ENCODE data around the gene COL23A1. TPM values are rescaled to one million over a fixed set of nuclear protein-coding genes. Genes with fewer than 3 reads are reported as not detected.

Gene COL23A1
- total and polyA plus RNA-seq, 2 of the 8 experiments (the other 6 are each of a cell fraction or from before 2014, with no cell fraction given): 3.1 to 4.7 TPM

DNA sequence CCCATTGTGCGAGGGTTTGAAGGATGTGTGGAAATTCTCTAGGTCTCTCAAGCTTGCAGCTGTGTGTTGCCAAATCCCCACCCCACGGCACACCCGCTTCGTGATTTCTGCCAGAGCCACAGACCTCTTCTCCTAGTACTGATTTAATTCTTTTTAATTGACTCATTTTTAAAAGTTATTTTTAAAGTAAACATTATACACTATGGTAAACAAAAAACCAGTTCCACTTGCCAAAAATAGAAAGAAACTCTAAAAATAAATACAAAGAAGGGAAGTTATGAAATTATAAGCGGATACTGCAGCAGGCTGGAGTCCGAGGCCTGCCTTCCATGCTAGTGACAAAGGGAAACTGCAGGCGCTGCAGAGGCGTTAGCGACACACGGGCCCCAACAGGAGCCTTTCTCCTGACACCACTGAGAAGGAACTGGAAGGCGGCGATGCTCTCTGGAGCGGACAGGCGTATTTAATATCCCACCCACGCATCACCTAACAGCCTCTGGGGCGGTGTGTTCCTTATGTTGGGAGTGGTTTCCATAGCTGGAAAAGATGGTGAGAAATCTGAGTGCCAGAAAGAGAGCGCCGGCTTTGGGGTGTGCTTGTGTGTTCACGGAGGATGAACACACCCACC is 122.5 kb downstream of the COL23A1 start:
- H3K18ac ChIP-seq (ENCODE audit: extremely low read depth, low read length): no peak overlapping the region
- CTCF ChIA-PET (ENCODE audit: partially characterized antibody): interaction anchor here (1.0 to 5.4 kb wide), 6 partner anchors 20 to 184 kb away, joined by 3 to 17 read pairs (median 4); partner anchors contain the start of gene COL23A1
- H3K27ac ChIP-seq (ENCODE audit: low read depth, low read length): no peak overlapping the region
- H3K23ac ChIP-seq (ENCODE audit: insufficient read length): no peak overlapping the region
- H3K4me2 ChIP-seq (ENCODE audit: insufficient read depth in 1 of 2, low read depth in 2 of 2, low read length in 2 of 2): no peak overlapping the region
- H3K4ac ChIP-seq (replicated peaks; ENCODE audit: insufficient read length, low read depth, low read length): no peak overlapping the region
- no peaks in the 10 kb centered on the region for H3K36me3 ChIP-seq (ENCODE audit: control insufficient read depth in 2 of 4, insufficient read depth in 4 of 4, low read length in 3 of 4)
- no peak overlapping the region for H2BK120ac ChIP-seq (replicated peaks; ENCODE audit: low read depth, low read length)
- no peak overlapping the region for H3K14ac ChIP-seq (ENCODE audit: insufficient read length)
- POLR2A ChIA-PET (ENCODE audit: partially characterized antibody): no interaction called here
- no peak overlapping the region for H4K5ac ChIP-seq (ENCODE audit: insufficient read length, low read depth, low read length)
- H2AK5ac ChIP-seq (ENCODE audit: low read depth, low read length): no peak overlapping the region; the same call in 1 of the 2 replicates
- H3K4me3 ChIP-seq (ENCODE audit: extremely low read depth in 1 of 4, insufficient read depth in 2 of 4, low read depth in 3 of 4, low read length in 4 of 4): no peak overlapping the region
- peak overlapping the region; percentile 13 for H4K91ac ChIP-seq (replicated peaks; ENCODE audit: insufficient read length, low read length)
- H3K79me1 ChIP-seq (ENCODE audit: low read depth, low read length): no peaks in the 10 kb centered on the region
- TF ChIP-seq SRF (IDR thresholded peaks at IDR 0.05; ENCODE audit: low read depth, low read length) (no peak), CBX8 (IDR thresholded peaks at IDR 0.05; ENCODE audit: borderline replicate concordance, low read depth, low read length) (no peak)
- peaks cover 0 to 6% (median 2%) of the 10 kb centered on the region in 4 experiments; a peak in 4 of 7 replicates for H3K4me1 ChIP-seq (replicated peaks in 1 of 4; ENCODE audit: control insufficient read depth in 3 of 4, insufficient read depth in 4 of 4, low read length in 3 of 4)
- no peaks in the 10 kb centered on the region for H4K20me1 ChIP-seq (replicated peaks in 1 of 2; ENCODE audit: control insufficient read depth in 1 of 2, insufficient read depth in 2 of 2, low read length in 2 of 2)
- no peak overlapping the region for H4K8ac ChIP-seq (ENCODE audit: extremely low read depth, insufficient read depth, low read length)
- FAIRE-seq (no peak), DNase-seq (ENCODE audit: low read depth in 1 of 2, low spot score in 2 of 2) (no peak)
- no peak overlapping the region; a peak in 1 of 7 replicates for H3K9ac ChIP-seq (replicated peaks in 1 of 4; ENCODE audit: extremely low read depth in 1 of 4, low read depth in 3 of 4, low read length in 3 of 4)
- H3K56ac ChIP-seq (replicated peaks; ENCODE audit: insufficient read length, low read depth, low read length): no peak overlapping the region
- H3K79me2 ChIP-seq (ENCODE audit: control insufficient read depth in 1 of 2, insufficient read depth in 2 of 2, low read length in 2 of 2): no peaks in the 10 kb centered on the region
- 0 out of 2 replicates have a peak overlapping the region, but pooled peaks have one; percentile 18 for H2BK15ac ChIP-seq (ENCODE audit: low read length)
- H3K9me3 ChIP-seq (ENCODE audit: insufficient read depth in 2 of 2, low read depth in 1 of 2, low read length in 1 of 2): no peaks in the 10 kb centered on the region
- 0 out of 2 replicates have a peak overlapping the region, but pooled peaks have one; percentile 2 for H2BK5ac ChIP-seq (ENCODE audit: low read depth, low read length)
- no peak overlapping the region for H2AFZ ChIP-seq (ENCODE audit: low read length)
- H2BK20ac ChIP-seq (ENCODE audit: low read length): no peak overlapping the region
- no peaks in the 10 kb centered on the region; the same call in 1 of the 2 replicates for H3K23me2 ChIP-seq (ENCODE audit: low read depth, low read length)
- no peaks in the 10 kb centered on the region for H3K27me3 ChIP-seq (replicated peaks in 1 of 4; ENCODE audit: control insufficient read depth in 3 of 4, extremely low read depth in 1 of 4, insufficient read depth in 3 of 4, low read length in 3 of 4)
- H2BK12ac ChIP-seq (ENCODE audit: low read depth, low read length): 0 out of 2 replicates have a peak overlapping the region, but pooled peaks have one; percentile 29
- WGBS, 2 experiments (ENCODE audit: extremely low coverage in 1 of 2, insufficient coverage in 1 of 2, insufficient read length in 1 of 2, insufficient replicate concordance in 2 of 2, low coverage in 1 of 2, low lambda C conversion rate in 2 of 2, missing lambda C conversion rate in 1 of 2): 94% methylated on average over 18 of the region's 19 CpGs; no CpG with 5 or more reads in 1 of the 2 experiments

Data from H1 (cell line).